Keratinocyte (primary cell): Measurements from ENCODE around the gene RNF157. TPM values are rescaled to one million over a fixed set of nuclear protein-coding genes. Genes with fewer than 3 reads are reported as not detected.

Source experiments
- DNase-seq: peaks from one replicate; pipeline ENCODE4 v3.0.0-alpha.2; 2011; ENCODE audit warnings: low read depth, missing footprints, low spot score
- FAIRE-seq: peaks from 2 replicates; lab custom pipeline; 2011; peaks lifted over from hg19 to GRCh38; lab: Jason Lieb, UNC
- H2AFZ ChIP-seq: 2 replicates; pipeline ENCODE4 v1.6.0; 2012; ENCODE audit warnings: low read length, control low read depth, inconsistent platforms; ENCODE audit not compliant: control insufficient read depth
- H3K27ac ChIP-seq: 2 replicates; pipeline ENCODE4 v1.5.1; 2011; ENCODE audit warnings: low read length; ENCODE audit not compliant: control insufficient read depth, insufficient read depth
- H3K27me3 ChIP-seq: 3 replicates; pipeline ENCODE4 v1.6.0; 2011; ENCODE audit warnings: low read length; ENCODE audit not compliant: control insufficient read depth, insufficient read depth; ENCODE audit errors: extremely low read depth
- H3K36me3 ChIP-seq, 2 experiments: 2 replicates in 1 of 2; 3 replicates in 1 of 2; pipeline ENCODE4 v1.5.1; 2011; ENCODE audit warnings: low read length in 2 of 2, mild to moderate bottlenecking in 1 of 2; ENCODE audit not compliant: control insufficient read depth in 2 of 2, insufficient read depth in 2 of 2; ENCODE audit errors: extremely low read depth in 1 of 2
- H3K4me1 ChIP-seq: 3 replicates; pipeline ENCODE4 v1.5.1; 2011; ENCODE audit warnings: low read length; ENCODE audit not compliant: control insufficient read depth, insufficient read depth; ENCODE audit errors: extremely low read depth
- H3K4me2 ChIP-seq: 3 replicates; pipeline ENCODE4 v1.6.0; 2011; ENCODE audit warnings: low read depth, low read length; ENCODE audit not compliant: control insufficient read depth, insufficient read depth; ENCODE audit errors: extremely low read depth
- H3K4me3 ChIP-seq, 3 experiments: fragments of 200-600 bp in 1 of 3; sonication (generic) in 1 of 3; 2 replicates in 2 of 3; 3 replicates in 1 of 3; pipeline ENCODE4 v1.5.1; 2011 to 2016; ENCODE audit warnings: low read length in 3 of 3, mild to moderate bottlenecking in 3 of 3, control low read depth in 2 of 3, inconsistent platforms in 1 of 3, low read depth in 1 of 3, mixed read lengths in 1 of 3, mixed run types in 1 of 3, moderate library complexity in 1 of 3; ENCODE audit not compliant: control insufficient read depth in 2 of 3, insufficient read depth in 2 of 3; ENCODE audit errors: extremely low read depth in 1 of 3
- H3K79me2 ChIP-seq: 2 replicates; pipeline ENCODE4 v1.6.0; 2012; ENCODE audit warnings: low read length; ENCODE audit not compliant: control insufficient read depth, insufficient read depth
- H3K9ac ChIP-seq: 3 replicates; pipeline ENCODE4 v1.6.0; 2011; ENCODE audit warnings: low read length; ENCODE audit not compliant: control insufficient read depth, insufficient read depth; ENCODE audit errors: extremely low read depth
- H3K9me1 ChIP-seq: 3 replicates; pipeline ENCODE4 v1.6.0; 2011; ENCODE audit warnings: low read length; ENCODE audit not compliant: control insufficient read depth, insufficient read depth; ENCODE audit errors: extremely low read depth
- H3K9me3 ChIP-seq: 2 replicates; pipeline ENCODE4 v1.5.1; 2012; ENCODE audit warnings: low read depth, low read length; ENCODE audit not compliant: control insufficient read depth
- H4K20me1 ChIP-seq: 3 replicates; pipeline ENCODE4 v1.6.0; 2011; ENCODE audit warnings: low read length; ENCODE audit not compliant: control insufficient read depth, insufficient read depth; ENCODE audit errors: extremely low read depth
- CTCF ChIP-seq, 3 experiments: IDR thresholded peaks in 1 of 3; conservative IDR thresholded peaks in 1 of 3; optimal IDR thresholded peaks in 1 of 3; 2 replicates in 2 of 3; 3 replicates in 1 of 3; pipeline versions ENCODE3 to v1.5.1; 2011; ENCODE audit warnings: low read length in 3 of 3, mild to moderate bottlenecking in 3 of 3, moderate library complexity in 2 of 3, control low read depth in 1 of 3, inconsistent platforms in 1 of 3; ENCODE audit not compliant: insufficient read depth in 2 of 3; ENCODE audit errors: extremely low read depth in 1 of 3
- EZH2 ChIP-seq: IDR thresholded peaks from one replicate; pipeline ENCODE4 v1.6.1; 2012; ENCODE audit warnings: inconsistent platforms, mild to moderate bottlenecking, low read length, moderate library complexity
- dilution Hi-C: fragments of 300-500 bp; cut with MboI; formaldehyde crosslinking; loops from one replicate; pipeline ENCODE4 v1.7.0; 2020; ENCODE audit warnings: low sequenced_read_pairs; ENCODE audit not compliant: extremely low pct_ligation_motif_present
- polyA plus RNA-seq, 5 experiments: library from polyadenylated mRNA; depleted of rRNA in 3 of 5; stranded (reverse) in 3 of 5; stranded (forward) in 1 of 5; unstranded in 1 of 5; fragments of >200 nt; gene quantifications; 1 replicate in 1 of 5; 2 replicates in 3 of 5; 3 replicates in 1 of 5; pipeline versions ENCODE4 v1.2.1 to v1.2.3, GENCODE V29; 2011 to 2012; ENCODE audit warnings: missing spikeins in 2 of 5, low read depth in 1 of 5, low replicate concordance in 1 of 5

Gene RNF157
- polyA plus RNA-seq, 1 donor (not counting 4 experiments of a cell fraction or from before 2014, with no cell fraction given): not detected

- Histone ChIP-seq H3K9me3 (no peaks in the 10 kb centered on the region), H2AFZ (no peak overlapping the region), H3K9me1 (no peaks in the 10 kb centered on the region), H3K79me2 (no peaks in the 10 kb centered on the region), H3K27ac (no peak overlapping the region), H3K9ac (no peak overlapping the region), H3K4me2 (no peak overlapping the region), H3K4me1 (peaks cover 3% of the 10 kb centered on the region), H3K36me3 (no peaks in the 10 kb centered on the region), H3K27me3 (peaks cover 5% of the 10 kb centered on the region), H3K4me3 (no peak overlapping the region), H4K20me1 (no peaks in the 10 kb centered on the region)
- FAIRE-seq (no peak), DNase-seq (no peak)
- TF ChIP-seq EZH2 (no peak), CTCF (optimal IDR thresholded peaks at IDR 0.05 in 1 of 3, IDR thresholded peaks at IDR 0.05 in 1 of 3, conservative IDR thresholded peaks at IDR 0.05 in 1 of 3; ENCODE audit: extremely low read depth in 1 of 3, insufficient read depth in 2 of 3, low read length in 3 of 3) (no peak)
- dilution Hi-C loops: no loop called here
Observed at GRCh38 chr17:76119409-76120371, 120.6 kb downstream of the RNF157 start.

GRCh38 chr17:76115138-76115754 lies 125.0 kb downstream of the RNF157 start:
- dilution Hi-C loops: no loop called here
- Histone ChIP-seq H3K9me1 (no peaks in the 10 kb centered on the region), H3K4me2 (no peak overlapping the region), H4K20me1 (no peaks in the 10 kb centered on the region), H3K27me3 (no peaks in the 10 kb centered on the region), H3K9ac (no peak overlapping the region), H3K4me1 (no peaks in the 10 kb centered on the region), H3K79me2 (no peaks in the 10 kb centered on the region), H3K9me3 (no peaks in the 10 kb centered on the region), H3K36me3 (no peaks in the 10 kb centered on the region), H3K4me3 (no peak overlapping the region), H2AFZ (no peak overlapping the region), H3K27ac (no peak overlapping the region)
- TF ChIP-seq EZH2: no peak
- no peak for TF ChIP-seq CTCF (optimal IDR thresholded peaks at IDR 0.05 in 1 of 3, IDR thresholded peaks at IDR 0.05 in 1 of 3, conservative IDR thresholded peaks at IDR 0.05 in 1 of 3; ENCODE audit: extremely low read depth in 1 of 3, insufficient read depth in 2 of 3, low read length in 3 of 3)
- no peak for FAIRE-seq
- no peak for DNase-seq
